ENCODE results near the gene OR5T2. TPM values are rescaled to one million over a fixed set of nuclear protein-coding genes. Genes with fewer than 3 reads are reported as not detected.
"Not testable (repeated sequence)": the region's sequence is repeated elsewhere in the genome, so short reads cannot be mapped to it uniquely, and the experiment has no call there.

Gene OR5T2
- polyA plus RNA-seq (ENCODE audit: insufficient read length) = not detected
- long read RNA-seq, donor 1 = 0 reads
- long read RNA-seq, donor 2 = 0 reads
- long read RNA-seq, donor 3 = 0 reads
- long read RNA-seq, donor 4 = 0 reads
- long read RNA-seq, donor 5 = 0 reads
- long read RNA-seq, donor 6 = 0 reads
- long read RNA-seq, donor 7 = 0 reads
- long read RNA-seq, donor 8 = 0 reads

DNA sequence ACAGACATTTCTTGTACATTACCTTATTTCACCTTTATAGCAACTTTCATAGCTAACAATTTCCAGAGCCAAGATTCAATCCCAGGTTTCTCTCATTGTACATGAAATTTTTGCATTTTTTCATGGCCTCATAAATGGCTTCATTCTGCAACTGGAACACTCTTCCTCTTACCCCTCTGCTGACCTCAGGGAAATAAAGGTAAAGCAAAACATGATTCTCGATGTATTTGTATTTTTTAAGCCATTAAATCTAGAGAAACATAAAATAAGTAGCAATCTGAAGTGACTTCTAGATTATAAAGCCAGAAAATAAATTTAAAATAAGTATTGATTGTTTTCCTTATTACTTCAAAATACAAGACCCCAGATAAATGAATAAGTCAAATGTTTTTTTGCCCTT lies at the start of gene OR5T2:
TSS of gene OR5T2 (minus strand) at position 101 of the 400 bp plus-strand sequence. CDS start 1,193 bp downstream, outside the sequence.
- no peak for DNase-seq

DNA sequence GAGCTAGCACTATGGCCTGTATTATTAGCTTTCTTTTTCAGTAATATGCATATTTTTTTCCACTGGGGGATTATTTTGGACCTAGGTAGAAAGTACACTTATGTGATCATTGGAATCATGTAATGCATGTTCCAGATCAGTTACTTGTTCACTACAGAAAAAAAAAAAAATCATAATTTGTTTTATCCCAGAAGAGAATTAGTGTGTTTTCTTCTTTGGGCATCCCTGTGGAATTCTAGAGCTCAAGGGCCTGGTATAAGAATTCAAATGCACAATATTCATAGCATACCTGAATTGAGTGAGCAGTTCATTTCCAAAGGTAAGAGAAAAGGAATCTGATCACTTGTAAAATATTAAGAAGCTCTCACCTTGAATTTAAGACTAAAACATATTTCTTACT lies 39.8 kb upstream of the OR5T2 start, which contains the start of gene OR5T1:
TSS of gene OR5T1 (plus strand) at position 301 of the 400 bp plus-strand sequence. CDS start 1,485 bp downstream, outside the sequence.
- no peak for DNase-seq

DNA sequence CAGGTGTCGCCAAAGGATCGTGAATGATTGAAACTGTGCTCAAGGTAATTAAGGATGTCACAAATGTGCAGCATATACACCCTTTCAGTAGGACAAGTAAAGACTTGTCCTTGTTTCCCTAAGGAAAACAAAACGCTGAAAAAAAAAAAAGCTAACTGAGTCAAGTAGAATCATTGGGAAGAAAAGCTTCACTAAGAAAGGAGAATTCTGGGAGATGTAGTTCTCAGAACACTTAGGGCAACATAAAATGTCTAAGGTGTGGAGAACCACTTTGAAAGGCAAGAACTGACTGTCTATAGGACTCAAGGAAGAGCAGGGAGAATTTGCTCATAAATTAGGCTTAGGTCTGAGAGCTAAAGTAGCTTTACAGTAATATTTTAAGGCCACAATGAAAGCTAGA lies 37.0 kb upstream of the OR5T2 start:
- DNase-seq = no peak

DNA sequence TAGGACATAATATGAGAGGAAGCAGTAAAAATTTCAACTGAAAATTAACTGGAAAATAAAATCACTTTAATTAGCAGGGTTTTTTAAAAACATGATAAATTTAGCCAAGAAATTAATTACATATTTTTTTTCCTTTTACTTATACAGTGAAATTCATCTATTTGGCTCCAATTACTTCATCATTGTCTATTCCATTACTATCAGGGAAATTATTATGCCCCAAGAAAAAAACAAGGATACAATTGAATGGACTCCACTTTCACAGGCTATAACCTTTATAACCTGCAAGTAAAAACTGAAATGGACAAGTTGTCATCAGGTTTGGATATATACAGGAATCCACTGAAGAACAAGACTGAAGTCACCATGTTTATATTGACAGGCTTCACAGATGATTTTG lies 17.9 kb upstream of the OR5T2 start, which contains the start of gene OR5T3:
TSS of gene OR5T3 (plus strand) at position 301 of the 400 bp plus-strand sequence. CDS start at position 301, 0 bp downstream.
- no peak for DNase-seq

DNA sequence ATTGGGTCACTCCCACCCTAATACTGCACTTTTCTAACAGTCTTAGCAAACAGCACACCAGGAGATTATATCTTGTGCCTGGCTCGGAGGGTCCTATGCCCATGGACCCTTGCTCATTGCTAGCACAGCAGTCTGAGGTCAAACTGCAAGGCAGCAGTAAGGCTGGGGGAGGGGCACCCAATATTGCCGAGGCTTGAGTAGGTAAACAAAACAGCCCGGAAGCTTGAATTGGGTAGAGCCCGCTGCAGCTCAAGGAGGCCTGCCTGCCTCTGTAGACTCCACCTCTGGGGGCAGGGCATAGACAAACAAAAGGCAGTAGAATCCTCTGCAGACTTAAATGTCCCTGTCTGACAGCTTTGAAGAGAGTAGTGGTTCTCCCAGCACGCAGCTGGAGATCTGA lies 14.3 kb downstream of the OR5T2 start:
- DNase-seq = not testable (repeated sequence)

DNA sequence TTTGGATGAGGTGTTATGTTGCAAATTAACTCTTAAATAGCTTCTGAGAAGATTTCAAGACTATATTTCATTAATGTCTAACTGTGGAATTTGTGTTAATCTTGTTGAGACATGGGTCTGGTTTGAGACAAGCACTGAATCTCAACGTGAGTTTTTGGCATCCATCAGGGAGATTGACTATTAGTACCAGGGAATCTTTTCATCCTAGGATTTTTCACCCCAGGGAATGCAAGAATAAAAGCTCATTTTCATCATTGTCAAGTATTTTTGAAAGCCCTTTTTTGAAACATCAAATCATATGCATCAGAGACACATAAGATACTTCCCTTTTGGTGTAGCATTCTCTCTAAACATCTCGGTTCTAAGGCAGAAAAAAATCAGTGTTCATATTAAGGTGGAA lies 19.5 kb downstream of the OR5T2 start:
- DNase-seq = no peak

DNA sequence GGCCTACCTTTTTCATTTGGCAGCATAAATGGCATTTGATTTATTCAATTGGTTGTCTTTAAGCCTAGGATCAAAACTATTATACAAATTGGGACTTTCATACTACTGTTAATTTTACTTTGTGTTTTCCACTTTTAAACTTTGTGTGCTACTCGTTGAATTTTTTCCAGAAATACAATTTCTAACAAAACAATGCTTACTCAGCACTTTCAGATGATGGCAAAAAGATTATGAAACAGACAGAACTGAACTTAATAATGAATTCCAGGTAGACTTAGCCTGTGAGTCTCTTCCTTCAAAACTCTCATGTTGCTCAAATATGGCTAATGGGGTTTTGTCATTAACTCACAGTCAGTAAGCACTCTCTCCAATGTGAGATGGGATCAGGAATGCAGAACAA lies 26.3 kb downstream of the OR5T2 start:
- DNase-seq = no peak

DNA sequence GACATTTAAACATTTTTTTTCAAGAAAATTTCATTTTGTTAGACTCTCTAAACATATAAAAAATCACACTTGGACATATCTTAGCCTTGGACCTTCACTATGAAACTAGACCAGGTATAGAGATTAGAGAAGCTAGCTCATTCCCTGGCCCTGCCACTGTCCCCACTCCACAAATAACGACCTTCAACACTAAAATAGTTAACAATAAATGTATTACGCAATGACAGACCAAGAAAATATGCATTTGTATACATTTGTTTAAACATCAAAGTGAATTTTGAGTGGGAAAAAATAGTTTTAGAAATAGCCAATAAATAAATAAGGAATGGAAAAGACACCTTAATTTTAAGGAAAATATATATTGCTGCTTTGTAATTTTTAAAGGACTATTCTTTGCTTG lies 36.7 kb downstream of the OR5T2 start:
- no peak for DNase-seq

DNA sequence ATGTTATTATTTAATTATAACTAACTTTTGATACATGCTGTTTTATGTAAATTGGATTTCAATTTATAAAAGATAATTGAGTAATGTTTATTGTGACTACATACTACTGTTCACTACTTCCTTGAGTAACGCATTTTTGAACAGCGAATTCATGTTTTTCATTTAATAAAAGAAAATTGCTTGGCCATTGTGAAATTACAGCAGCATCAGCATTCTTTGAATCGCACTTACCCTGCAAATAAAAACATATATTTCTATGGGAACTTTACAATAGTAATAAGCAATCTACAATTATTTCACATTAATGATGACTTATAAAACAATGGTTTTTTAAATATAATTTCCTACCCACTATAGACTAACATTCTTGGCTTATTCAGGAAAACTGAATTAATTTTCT lies 37.4 kb downstream of the OR5T2 start:
- no peak for DNase-seq

DNA sequence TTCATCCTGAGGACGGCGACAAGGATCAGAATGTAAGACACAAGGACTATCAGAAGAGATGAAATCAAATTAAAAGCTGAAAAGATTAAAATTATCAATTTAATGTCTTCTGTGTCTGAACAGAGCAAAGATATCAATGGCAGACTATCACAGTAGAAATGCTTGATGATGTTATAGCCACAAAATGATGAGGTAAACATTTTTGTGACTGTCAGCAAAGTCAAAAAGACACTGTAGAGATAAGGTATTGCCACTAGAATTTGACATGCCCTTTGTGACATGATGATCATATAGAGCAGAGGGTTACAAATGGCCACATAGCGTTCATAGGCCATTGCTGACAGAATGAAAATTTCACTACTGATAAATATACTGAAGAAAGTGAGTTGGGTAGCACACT lies 45.5 kb downstream of the OR5T2 start:
- no peak for DNase-seq

DNA sequence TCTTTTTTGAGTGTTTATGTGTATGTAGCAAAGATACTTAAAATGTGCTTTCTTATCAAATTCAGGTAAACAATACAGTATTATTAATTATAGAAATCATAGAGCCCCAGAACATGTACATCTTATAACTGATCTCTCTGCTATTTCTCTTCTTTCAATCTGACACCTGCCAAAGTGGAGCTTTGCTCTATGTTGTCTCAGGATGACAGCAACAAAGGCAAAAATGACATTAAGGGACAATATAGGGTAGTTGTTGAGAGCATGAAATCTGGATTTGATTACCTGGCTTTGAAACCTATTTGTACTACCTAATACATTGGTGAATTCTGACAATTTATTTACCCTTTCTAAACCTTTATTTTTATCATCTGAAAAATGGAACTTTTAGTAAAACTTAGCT lies 50.6 kb downstream of the OR5T2 start:
- DNase-seq = no peak

Other genes with a start within 250 kb of the OR5T2 start
- gene OR5F1, start 239.6 kb downstream of the OR5T2 start, polyA plus RNA-seq (ENCODE audit: insufficient read length) = not detected
- 0.07 TPM for gene OR5AS1, start 206.6 kb downstream of the OR5T2 start, polyA plus RNA-seq (ENCODE audit: insufficient read length)
- gene OR8I2, start 140.9 kb downstream of the OR5T2 start, polyA plus RNA-seq (ENCODE audit: insufficient read length) = not detected
- gene OR8H2, start 130.6 kb downstream of the OR5T2 start, polyA plus RNA-seq (ENCODE audit: insufficient read length) = not detected
- gene OR8H3, start 111.9 kb downstream of the OR5T2 start, polyA plus RNA-seq (ENCODE audit: insufficient read length) = not detected
- not detected for gene OR8J3, start 94.1 kb downstream of the OR5T2 start, polyA plus RNA-seq (ENCODE audit: insufficient read length)
- gene OR8K5, start 73.9 kb downstream of the OR5T2 start, polyA plus RNA-seq (ENCODE audit: insufficient read length) = not detected
- gene OR5J2, start 57.6 kb downstream of the OR5T2 start, polyA plus RNA-seq (ENCODE audit: insufficient read length) = not detected
- gene OR5T3, start 18.0 kb upstream of the OR5T2 start, polyA plus RNA-seq (ENCODE audit: insufficient read length) = not detected
- gene OR5T1, start 39.9 kb upstream of the OR5T2 start, polyA plus RNA-seq (ENCODE audit: insufficient read length) = not detected
- 0.05 TPM for gene OR8H1, start 58.0 kb upstream of the OR5T2 start, polyA plus RNA-seq (ENCODE audit: insufficient read length)
- gene OR8K3, start 80.9 kb upstream of the OR5T2 start, polyA plus RNA-seq (ENCODE audit: insufficient read length) = not detected
- not detected for gene OR8K1, start 111.8 kb upstream of the OR5T2 start, polyA plus RNA-seq (ENCODE audit: insufficient read length)
- not detected for gene OR8J1, start 120.0 kb upstream of the OR5T2 start, polyA plus RNA-seq (ENCODE audit: insufficient read length)
- not detected for gene OR8U1, start 141.4 kb upstream of the OR5T2 start, polyA plus RNA-seq (ENCODE audit: insufficient read length)
- not detected for gene OR5AL1, start 178.4 kb upstream of the OR5T2 start, polyA plus RNA-seq (ENCODE audit: insufficient read length)
- gene OR5M3, start 239.1 kb upstream of the OR5T2 start, polyA plus RNA-seq (ENCODE audit: insufficient read length) = not detected